HepG2 (cell line): ENCODE measurements around the gene TP53I3. TPM values are rescaled to one million over a fixed set of nuclear protein-coding genes. Genes with fewer than 3 reads are reported as not detected.

Experiments used
- CREM ChIP-seq, 2 experiments: sonication (generic) in 1 of 2; formaldehyde crosslinking in 1 of 2; IDR thresholded peaks; 2 replicates each; pipeline versions ENCODE4 v1.4.0 to v1.6.1; 2016 to 2020; ENCODE audit warnings: antibody characterized with exemption in 1 of 2, mild to moderate bottlenecking in 1 of 2, missing genetic modification reagents in 1 of 2
- FIP1L1 ChIP-seq: fragments of 200-400 bp; formaldehyde crosslinking; IDR thresholded peaks from 2 replicates; pipeline ENCODE4 v1.6.1; 2018; ENCODE audit warnings: low read depth, mild to moderate bottlenecking, low read length, moderate library complexity, borderline replicate concordance; ENCODE audit not compliant: insufficient read depth
- GMEB1 ChIP-seq: sonication (generic); formaldehyde crosslinking; IDR thresholded peaks from 2 replicates; pipeline ENCODE4 v1.5.1; 2020; ENCODE audit warnings: missing genetic modification reagents, mild to moderate bottlenecking, borderline replicate concordance
- HMGXB3 ChIP-seq: sonication (generic); formaldehyde crosslinking; IDR thresholded peaks from 2 replicates; pipeline ENCODE4 v1.4.0; 2020; ENCODE audit warnings: missing genetic modification reagents, borderline replicate concordance
- MATR3 ChIP-seq: sonication (generic); formaldehyde crosslinking; IDR thresholded peaks from 2 replicates; pipeline ENCODE4 v1.4.0; 2020; ENCODE audit warnings: missing genetic modification reagents
- RXRB ChIP-seq: IDR thresholded peaks from 2 replicates; pipeline ENCODE4 v1.6.1; 2016; ENCODE audit warnings: borderline replicate concordance, missing genetic modification reagents, missing compliant biosample characterization
- SMYD3 ChIP-seq: sonication (generic); formaldehyde crosslinking; IDR thresholded peaks from 2 replicates; pipeline ENCODE4 v1.8.1; 2023; ENCODE audit warnings: mild to moderate bottlenecking, missing genetic modification reagents
- TFDP1 ChIP-seq: IDR thresholded peaks from 2 replicates; pipeline ENCODE4 v1.6.1; 2016; ENCODE audit warnings: missing compliant biosample characterization, missing genetic modification reagents, borderline replicate concordance
- THAP7 ChIP-seq: sonication (generic); formaldehyde crosslinking; IDR thresholded peaks from 2 replicates; pipeline ENCODE4 v1.8.1; 2023; ENCODE audit warnings: mild to moderate bottlenecking, missing genetic modification reagents
- ZNF333 ChIP-seq: sonication (generic); formaldehyde crosslinking; IDR thresholded peaks from 2 replicates; pipeline ENCODE4 v1.4.0; 2020; ENCODE audit warnings: mild to moderate bottlenecking, missing genetic modification reagents, borderline replicate concordance
- ZNF607 ChIP-seq: sonication (generic); formaldehyde crosslinking; IDR thresholded peaks from 2 replicates; pipeline ENCODE4 v1.5.1; 2020; ENCODE audit warnings: missing genetic modification reagents, mild to moderate bottlenecking, borderline replicate concordance
- ZNF639 ChIP-seq: conservative IDR thresholded peaks from 2 replicates; pipeline ENCODE4 v1.6.1; 2018; ENCODE audit warnings: missing genetic modification reagents
- ZNF720 ChIP-seq: sonication (generic); formaldehyde crosslinking; IDR thresholded peaks from 2 replicates; pipeline ENCODE4 v1.4.0; 2020; ENCODE audit warnings: missing genetic modification reagents
- ZNF850 ChIP-seq: sonication (generic); formaldehyde crosslinking; conservative IDR thresholded peaks from 2 replicates; pipeline ENCODE4 v1.9.0; 2021; ENCODE audit warnings: mild to moderate bottlenecking, missing genetic modification reagents
- polyA plus RNA-seq, 8 experiments: library from polyadenylated mRNA; depleted of rRNA in 3 of 8; stranded (reverse) in 7 of 8; unstranded in 1 of 8; fragments of >200 nt; fragmentation: Illumina TruSeq in 4 of 8; extraction: Trizol in 4 of 8; gene quantifications; 2 replicates each; pipeline versions ENCODE4 v1.2.1 to v1.2.3, GENCODE V29; 2011 to 2016; ENCODE audit warnings: low read depth in 4 of 8, missing spikeins in 1 of 8, mixed read lengths in 1 of 8; ENCODE audit not compliant: insufficient read depth in 1 of 8
- total RNA-seq, 5 experiments: library from RNA; depleted of rRNA; stranded (reverse); fragments of >200 nt; fragmentation: Illumina TruSeq; extraction: Trizol; gene quantifications; 2 replicates each; pipeline ENCODE4 v1.2.3, GENCODE V29; 2016; ENCODE audit warnings: low read depth in 1 of 5

TP53I3 gene
- total and polyA plus RNA-seq, 2 of the 13 experiments (the other 11 are each of a cell fraction or from before 2014, with no cell fraction given) = 25.0 to 44.1 TPM

GRCh38 chr2:24050041-24050979 lies 34.3 kb downstream of the TP53I3 start (continued):
- TF ChIP-seq HMGXB3 (CRISPR knock-in tag) = no peak
- no peak for TF ChIP-seq THAP7
- no peak for TF ChIP-seq ZNF639 (CRISPR knock-in tag)
- TF ChIP-seq SMYD3 (CRISPR knock-in tag) = no peak
- TF ChIP-seq GMEB1 (CRISPR knock-in tag) = no peak
- TF ChIP-seq FIP1L1 = no peak
- no peak for TF ChIP-seq ZNF607
- TF ChIP-seq TFDP1 (CRISPR knock-in tag) = no peak
- no peak for TF ChIP-seq MATR3 (CRISPR knock-in tag)
- TF ChIP-seq ZNF333 (CRISPR knock-in tag) = 0 out of 2 replicates have a peak, but pooled peaks have one; percentile 38
- no peak; the same call in 1 of the 2 replicates for TF ChIP-seq RXRB (CRISPR knock-in tag)
- TF ChIP-seq ZNF850 (CRISPR knock-in tag) = no peak
- no peak for TF ChIP-seq CREM (IDR thresholded peaks at IDR 0.05)
- no peak for TF ChIP-seq CREM (CRISPR knock-in tag; IDR thresholded peaks at IDR 0.05)
- TF ChIP-seq ZNF720 (CRISPR knock-in tag) = no peak
